ENCODE measurements around the gene TENT4B.

DNA sequence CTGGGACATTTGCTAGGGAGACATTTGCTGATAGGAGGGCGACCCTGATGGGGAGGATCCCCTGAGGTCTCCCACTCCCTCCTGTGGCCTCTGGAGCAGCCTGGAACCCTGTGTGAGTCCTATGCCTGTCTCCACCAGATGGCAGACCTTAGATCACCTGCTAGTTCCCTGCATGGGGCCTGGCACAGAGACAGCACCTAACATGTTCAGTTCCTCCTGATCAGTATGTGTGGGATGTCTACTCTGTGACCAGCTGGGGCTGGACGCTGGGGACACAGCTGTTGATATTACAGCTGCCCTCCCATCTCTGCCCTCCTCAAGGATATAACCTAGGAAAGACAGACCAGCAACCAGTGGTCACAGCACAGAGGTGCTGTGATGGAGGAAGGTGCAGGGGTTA lies 112.2 kb downstream of the TENT4B start:
- TF ChIP-seq, protein P1, sequence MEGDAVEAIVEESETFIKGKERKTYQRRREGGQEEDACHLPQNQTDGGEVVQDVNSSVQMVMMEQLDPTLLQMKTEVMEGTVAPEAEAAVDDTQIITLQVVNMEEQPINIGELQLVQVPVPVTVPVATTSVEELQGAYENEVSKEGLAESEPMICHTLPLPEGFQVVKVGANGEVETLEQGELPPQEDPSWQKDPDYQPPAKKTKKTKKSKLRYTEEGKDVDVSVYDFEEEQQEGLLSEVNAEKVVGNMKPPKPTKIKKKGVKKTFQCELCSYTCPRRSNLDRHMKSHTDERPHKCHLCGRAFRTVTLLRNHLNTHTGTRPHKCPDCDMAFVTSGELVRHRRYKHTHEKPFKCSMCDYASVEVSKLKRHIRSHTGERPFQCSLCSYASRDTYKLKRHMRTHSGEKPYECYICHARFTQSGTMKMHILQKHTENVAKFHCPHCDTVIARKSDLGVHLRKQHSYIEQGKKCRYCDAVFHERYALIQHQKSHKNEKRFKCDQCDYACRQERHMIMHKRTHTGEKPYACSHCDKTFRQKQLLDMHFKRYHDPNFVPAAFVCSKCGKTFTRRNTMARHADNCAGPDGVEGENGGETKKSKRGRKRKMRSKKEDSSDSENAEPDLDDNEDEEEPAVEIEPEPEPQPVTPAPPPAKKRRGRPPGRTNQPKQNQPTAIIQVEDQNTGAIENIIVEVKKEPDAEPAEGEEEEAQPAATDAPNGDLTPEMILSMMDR (conservative IDR thresholded peaks at IDR 0.05; ENCODE audit: low read length) = peak; percentile 80
- TF ChIP-seq EZH2phosphoT487 (IDR thresholded peaks at IDR 0.05; ENCODE audit: borderline replicate concordance, low read depth, low read length) = no peak
